NOMO-1 treated with DMSO at 0.1 percent for 48 hours (cell line): ENCODE measurements around the gene CRIP2.

ENCODE experiments used
- DNase-seq: peaks from one replicate; lab custom pipeline; 2025; ENCODE audit not compliant: unreplicated experiment; lab: John Stamatoyannopoulos, UW

CRIP2 gene

GRCh38 chr14:105496831-105497591 is 22.4 kb downstream of the CRIP2 start:
- DNase-seq, result no peak

- no peak for DNase-seq
Measured at GRCh38 chr14:105497671-105498429, 23.2 kb downstream of the CRIP2 start.

- no peak for DNase-seq
Measured at GRCh38 chr14:105498430-105499255, 24.0 kb downstream of the CRIP2 start.

- no peak for DNase-seq
Measured at GRCh38 chr14:105499256-105500035, 24.8 kb downstream of the CRIP2 start.

GRCh38 chr14:105500036-105500725 is 25.6 kb downstream of the CRIP2 start:
- DNase-seq, result no peak

- no peak for DNase-seq
Measured at GRCh38 chr14:105500726-105501101, 26.1 kb downstream of the CRIP2 start.

GRCh38 chr14:105501504-105502291 is 27.1 kb downstream of the CRIP2 start:
- DNase-seq, result no peak

GRCh38 chr14:105502446-105503295 is 28.1 kb downstream of the CRIP2 start:
- no peak for DNase-seq

- DNase-seq, result no peak
Measured at GRCh38 chr14:105503296-105503640, 28.6 kb downstream of the CRIP2 start.

- no peak for DNase-seq
Measured at GRCh38 chr14:105503935-105504692, 29.5 kb downstream of the CRIP2 start.

GRCh38 chr14:105505101-105505500 is 30.5 kb downstream of the CRIP2 start:
- DNase-seq, result no peak

GRCh38 chr14:105507247-105507646 is 32.6 kb downstream of the CRIP2 start:
- DNase-seq, result no peak

GRCh38 chr14:105508069-105508468 is 33.4 kb downstream of the CRIP2 start:
- DNase-seq, result no peak

- no peak for DNase-seq
Measured at GRCh38 chr14:105508601-105509000, 34.0 kb downstream of the CRIP2 start.

GRCh38 chr14:105517096-105517495 is 42.5 kb downstream of the CRIP2 start:
- DNase-seq, result no peak

GRCh38 chr14:105519946-105520698 is 45.5 kb downstream of the CRIP2 start:
- no peak for DNase-seq

GRCh38 chr14:105525326-105525725 is 50.7 kb downstream of the CRIP2 start:
- no peak for DNase-seq
